Measurements from ENCODE around the gene DHDH.

DNA sequence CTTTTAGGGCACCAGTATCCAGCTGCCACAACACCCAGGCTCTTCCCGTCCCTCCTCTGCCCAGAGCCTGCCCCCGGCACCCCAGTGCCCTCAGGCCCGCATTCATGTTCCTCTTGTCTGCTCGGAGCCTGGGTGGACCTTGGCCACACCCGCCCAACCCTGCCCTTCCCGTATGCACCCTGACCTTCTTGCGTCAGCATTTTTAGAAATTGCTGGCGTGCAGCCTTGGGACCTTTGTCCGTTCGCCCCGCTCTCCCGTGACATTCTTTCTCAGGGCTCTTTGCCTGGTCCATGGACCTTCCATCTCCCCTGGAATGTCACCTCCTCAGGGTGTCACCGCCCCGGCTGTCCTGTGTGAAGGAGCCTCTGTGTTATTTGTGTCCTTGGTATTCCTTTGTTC is 25.8 kb upstream of the DHDH start:
- TF ChIP-seq, protein P1, sequence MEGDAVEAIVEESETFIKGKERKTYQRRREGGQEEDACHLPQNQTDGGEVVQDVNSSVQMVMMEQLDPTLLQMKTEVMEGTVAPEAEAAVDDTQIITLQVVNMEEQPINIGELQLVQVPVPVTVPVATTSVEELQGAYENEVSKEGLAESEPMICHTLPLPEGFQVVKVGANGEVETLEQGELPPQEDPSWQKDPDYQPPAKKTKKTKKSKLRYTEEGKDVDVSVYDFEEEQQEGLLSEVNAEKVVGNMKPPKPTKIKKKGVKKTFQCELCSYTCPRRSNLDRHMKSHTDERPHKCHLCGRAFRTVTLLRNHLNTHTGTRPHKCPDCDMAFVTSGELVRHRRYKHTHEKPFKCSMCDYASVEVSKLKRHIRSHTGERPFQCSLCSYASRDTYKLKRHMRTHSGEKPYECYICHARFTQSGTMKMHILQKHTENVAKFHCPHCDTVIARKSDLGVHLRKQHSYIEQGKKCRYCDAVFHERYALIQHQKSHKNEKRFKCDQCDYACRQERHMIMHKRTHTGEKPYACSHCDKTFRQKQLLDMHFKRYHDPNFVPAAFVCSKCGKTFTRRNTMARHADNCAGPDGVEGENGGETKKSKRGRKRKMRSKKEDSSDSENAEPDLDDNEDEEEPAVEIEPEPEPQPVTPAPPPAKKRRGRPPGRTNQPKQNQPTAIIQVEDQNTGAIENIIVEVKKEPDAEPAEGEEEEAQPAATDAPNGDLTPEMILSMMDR (IDR thresholded peaks at IDR 0.05), result no peak
- no peak for TF ChIP-seq POLR2A (IDR thresholded peaks at IDR 0.05)

Data from heart left ventricle (tissue), 13 donors.